GM12874 (cell line): ENCODE results near the gene MTMR3.

Source experiments
- TF ChIP-seq, protein P1 (sequence below): IDR thresholded peaks from 2 replicates; pipeline ENCODE4 v1.5.1; 2011; ENCODE audit warnings: low read depth, mild to moderate bottlenecking, control low read depth, low read length, moderate library complexity; ENCODE audit not compliant: insufficient read depth

The MTMR3 gene

DNA sequence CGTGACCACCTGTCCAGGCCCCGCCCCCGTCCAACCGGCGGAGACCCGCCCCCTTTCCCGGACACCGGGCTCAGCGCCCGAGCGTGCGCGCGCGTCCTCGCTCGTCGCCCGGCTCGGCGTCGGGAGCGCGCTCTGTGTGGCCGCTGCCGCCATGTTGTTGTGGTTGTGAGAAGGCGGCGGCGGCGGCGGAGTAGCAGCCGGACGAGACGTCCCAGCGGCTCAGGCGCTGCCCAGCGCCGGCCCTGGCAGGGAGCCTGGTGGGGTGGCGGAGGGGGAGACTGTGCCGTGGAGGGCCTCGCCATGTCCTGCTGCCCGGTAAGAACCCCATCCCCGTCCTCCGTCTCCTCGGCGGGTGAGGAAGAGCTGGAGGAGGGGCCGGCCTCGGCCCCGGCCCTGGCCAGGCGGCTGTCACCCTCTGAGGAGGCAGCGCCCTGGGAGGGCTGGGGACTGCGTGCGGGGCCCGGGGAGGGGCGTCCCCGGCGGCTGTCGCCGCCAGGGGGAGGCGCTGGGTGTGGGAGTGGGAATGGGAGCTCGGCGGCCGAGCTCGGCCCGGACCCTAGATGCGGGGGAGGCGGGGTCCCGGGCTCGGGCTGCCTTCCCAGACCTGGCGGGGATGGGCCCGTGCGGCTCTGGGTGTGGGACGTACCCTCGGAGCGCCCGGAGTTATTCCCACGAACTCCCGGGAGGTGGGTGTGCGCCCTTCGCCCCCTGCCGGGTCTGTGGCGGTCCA, at the start of gene MTMR3:
Gene MTMR3 (plus strand): TSS at position 130 of the 730 bp plus-strand sequence. CDS start 87,886 bp downstream, outside the sequence.
- TF ChIP-seq, protein P1, sequence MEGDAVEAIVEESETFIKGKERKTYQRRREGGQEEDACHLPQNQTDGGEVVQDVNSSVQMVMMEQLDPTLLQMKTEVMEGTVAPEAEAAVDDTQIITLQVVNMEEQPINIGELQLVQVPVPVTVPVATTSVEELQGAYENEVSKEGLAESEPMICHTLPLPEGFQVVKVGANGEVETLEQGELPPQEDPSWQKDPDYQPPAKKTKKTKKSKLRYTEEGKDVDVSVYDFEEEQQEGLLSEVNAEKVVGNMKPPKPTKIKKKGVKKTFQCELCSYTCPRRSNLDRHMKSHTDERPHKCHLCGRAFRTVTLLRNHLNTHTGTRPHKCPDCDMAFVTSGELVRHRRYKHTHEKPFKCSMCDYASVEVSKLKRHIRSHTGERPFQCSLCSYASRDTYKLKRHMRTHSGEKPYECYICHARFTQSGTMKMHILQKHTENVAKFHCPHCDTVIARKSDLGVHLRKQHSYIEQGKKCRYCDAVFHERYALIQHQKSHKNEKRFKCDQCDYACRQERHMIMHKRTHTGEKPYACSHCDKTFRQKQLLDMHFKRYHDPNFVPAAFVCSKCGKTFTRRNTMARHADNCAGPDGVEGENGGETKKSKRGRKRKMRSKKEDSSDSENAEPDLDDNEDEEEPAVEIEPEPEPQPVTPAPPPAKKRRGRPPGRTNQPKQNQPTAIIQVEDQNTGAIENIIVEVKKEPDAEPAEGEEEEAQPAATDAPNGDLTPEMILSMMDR: peak; percentile 28; the same call in 1 of the 2 replicates

DNA sequence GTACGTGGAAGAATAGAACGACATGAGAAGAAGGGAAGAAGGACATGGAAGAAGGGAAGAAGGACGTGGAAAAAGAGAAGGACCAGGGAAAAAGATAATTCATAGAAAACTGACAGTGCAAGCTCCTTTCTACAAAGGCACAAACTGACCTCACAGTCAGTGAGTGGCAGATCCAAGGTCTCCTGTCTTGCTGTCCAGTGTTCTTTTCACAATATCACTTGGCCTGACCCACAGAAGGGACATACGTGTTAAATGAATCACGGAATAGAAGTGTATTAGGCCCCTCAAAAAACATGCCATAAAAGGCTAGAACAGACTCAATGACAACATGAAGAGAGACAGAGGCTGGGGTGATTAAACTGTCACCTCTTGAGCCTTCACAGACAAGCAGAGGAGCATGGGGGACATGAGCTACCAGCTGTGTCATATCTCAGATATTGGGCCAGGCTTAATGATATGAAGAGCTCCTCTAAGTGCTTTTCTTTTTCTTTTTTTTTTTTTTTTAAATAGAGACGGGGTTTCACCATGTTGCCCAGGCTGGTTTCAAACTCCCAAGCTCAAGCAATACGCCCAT, 49.5 kb upstream of the MTMR3 start:
- TF ChIP-seq, protein P1: no peak

DNA sequence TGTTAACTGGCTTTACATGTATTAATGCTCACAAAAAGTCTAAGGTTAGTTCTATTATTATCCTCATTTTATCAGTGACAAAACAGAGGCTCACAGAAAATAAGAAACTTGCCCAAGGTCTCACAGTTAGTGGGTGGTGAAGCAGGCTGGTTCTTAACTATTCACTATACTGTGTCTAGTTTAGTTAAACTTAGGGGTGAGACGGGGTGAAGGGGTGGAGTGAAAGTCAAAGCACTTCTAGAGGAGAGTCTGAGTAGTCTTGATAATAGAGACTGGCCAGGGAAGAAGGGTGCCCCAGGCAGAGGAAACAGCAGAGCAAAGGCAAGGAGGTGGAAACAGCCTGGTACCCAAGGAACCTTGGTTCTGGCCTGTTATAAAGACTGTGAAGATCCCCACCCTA, 48.9 kb upstream of the MTMR3 start:
- TF ChIP-seq, protein P1: no peak

DNA sequence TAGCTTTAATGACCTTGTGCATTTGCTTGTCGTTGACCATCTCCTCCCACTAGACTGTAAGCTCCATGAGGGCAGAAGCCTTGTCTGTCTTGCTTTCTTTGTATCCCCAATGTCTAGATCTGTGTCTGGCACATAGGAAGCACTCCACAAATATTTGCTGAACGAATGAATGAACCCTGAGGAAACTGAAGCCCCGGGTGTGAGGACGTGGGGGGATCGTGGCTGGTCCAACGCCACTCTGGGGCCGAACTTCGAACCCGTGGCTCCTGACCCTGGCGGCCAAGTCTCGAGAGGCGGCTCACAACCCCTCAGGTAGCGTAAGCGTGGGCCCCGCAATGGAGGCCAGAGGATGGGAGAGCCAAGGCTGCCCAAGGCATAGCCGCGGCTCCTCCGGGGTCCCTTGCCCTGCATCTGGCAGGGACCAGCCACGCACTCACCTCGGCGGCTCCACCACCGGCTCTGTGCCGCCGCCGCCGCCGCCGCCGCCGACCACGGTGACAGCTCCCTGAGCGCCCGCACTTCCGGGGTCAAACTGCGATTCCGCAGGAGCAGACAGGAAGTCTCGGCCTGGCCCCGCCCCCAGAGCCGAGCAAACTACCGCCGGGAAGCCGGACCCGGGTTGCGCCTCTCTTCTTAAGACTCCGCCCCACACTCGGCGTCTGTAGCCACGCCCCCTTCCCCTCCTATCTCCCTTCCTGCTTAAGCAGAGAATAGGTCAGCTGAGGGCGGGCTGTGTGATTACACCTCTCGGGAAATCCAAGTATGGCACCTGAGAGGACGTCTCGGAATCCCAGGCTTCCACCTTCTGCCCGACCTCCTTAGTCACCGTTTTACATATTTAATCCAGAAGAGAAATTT, 45.0 kb upstream of the MTMR3 start, which contains the start of gene ASCC2:
Gene ASCC2 (minus strand): TSS at position 534 of the 858 bp plus-strand sequence. CDS start 5,949 bp downstream, outside the sequence.
- TF ChIP-seq, protein P1: no peak

DNA sequence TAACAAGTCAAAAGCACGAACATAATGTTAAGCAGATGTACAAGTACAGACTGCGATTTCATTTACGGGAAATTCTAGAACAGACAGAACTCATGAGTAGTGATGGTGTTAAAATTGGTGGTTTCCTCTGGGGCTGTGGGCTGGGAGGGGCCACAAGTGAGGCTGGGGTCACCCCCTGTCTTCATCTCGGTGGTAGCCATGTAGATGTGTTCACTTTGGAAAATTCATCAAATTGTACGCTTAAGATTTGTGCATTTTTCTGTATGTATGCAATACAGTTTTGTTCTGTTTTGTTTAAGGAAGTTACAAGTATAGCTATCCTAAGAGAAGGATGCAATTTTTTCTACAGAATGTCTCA, 44.4 kb upstream of the MTMR3 start:
- TF ChIP-seq, protein P1: no peak

DNA sequence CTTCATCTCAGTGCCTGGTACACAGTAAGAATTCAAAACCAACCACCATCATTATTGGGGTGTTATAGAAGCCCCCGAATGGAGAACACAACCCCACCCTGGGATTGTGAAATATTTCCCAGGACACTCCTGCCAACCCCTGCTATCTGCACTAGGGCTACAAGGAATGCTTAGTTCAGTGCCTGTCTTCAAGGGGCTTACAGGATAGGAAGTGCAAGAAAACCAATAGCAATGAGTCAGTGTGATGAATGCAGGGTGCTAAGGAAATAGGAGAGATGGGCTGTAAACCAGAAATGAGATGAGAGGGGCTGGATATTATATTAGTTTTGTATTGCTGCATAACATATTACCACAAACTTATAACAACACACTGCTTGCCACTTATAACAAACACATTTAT, 43.9 kb upstream of the MTMR3 start:
- TF ChIP-seq, protein P1: no peak

DNA sequence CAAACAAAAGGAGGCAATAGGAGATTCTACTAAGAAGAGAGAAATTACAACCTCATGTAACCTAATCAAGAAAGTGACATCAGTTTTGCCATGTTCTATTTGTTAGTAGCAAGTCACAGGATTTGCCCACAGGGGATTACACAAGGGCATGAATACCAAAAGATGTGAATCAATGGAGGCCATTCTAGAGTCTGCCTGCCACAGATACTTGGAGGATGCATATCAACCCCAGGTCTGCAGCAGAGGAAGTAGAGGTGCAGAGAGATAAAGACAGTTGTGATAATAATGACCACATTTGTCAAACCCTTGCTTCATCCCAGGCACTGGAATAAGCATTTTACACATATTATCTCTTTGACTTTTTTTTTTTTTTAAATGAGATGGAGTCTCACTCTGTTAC, 42.5 kb upstream of the MTMR3 start:
- TF ChIP-seq, protein P1: no peak
